ENCODE data around the gene EMX2. TPM values are rescaled to one million over a fixed set of nuclear protein-coding genes. Genes with fewer than 3 reads are reported as not detected.

Gene EMX2
- polyA plus RNA-seq, 3 donors = not detected

DNA sequence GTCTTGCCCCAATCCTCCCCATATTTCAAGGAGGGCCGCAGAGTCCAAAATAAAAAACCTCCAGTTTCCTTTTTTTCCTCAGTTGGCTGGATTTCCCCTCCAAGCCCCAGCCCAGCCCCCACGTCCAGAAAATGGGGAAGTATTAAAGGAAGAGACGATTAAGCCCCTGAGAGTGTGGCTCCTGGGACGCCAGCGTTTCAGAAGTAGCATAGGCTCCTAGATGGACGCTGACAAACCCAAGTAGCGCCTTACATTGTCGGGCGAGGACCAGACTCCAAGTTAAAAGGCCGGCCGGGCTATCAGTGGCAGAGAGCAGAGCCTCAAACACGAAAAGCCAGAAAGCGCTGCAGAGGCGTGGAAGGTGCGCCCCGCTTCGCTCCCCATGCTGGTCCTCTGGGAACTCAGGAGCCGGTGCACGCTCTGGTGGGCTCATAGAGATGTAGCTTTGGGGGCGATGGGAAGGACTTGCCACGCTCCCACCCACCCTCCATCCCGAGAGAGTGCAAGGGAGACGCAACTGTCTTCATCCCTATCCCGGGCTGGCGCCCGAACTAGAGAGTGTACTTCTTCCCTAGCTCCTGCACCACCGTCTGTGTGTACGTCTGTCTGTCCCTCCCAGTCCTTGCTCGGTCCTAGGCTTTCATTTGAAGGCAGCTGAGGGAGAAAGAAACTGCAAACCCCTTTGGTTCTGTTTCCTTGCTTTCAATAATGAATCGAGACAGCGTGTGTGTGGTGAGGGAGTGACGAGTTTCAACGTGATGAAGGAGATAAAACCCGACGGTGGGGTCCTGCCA lies 6.3 kb upstream of the EMX2 start:
- Histone ChIP-seq H3K79me2 (ENCODE audit: insufficient read depth, low read length) (no peaks in the 10 kb centered on the region), H3K27ac (ENCODE audit: low read depth in 1 of 2, low read length in 2 of 2) (no peak overlapping the region), H3K36me3 (replicated peaks in 1 of 2; ENCODE audit: control insufficient read depth in 1 of 2, insufficient read depth in 2 of 2, low read length in 2 of 2) (no peaks in the 10 kb centered on the region), H3K9me3 (replicated peaks in 1 of 2; ENCODE audit: control insufficient read depth in 1 of 2, insufficient read depth in 1 of 2, low read length in 2 of 2) (peaks cover 0 to 67% of the 10 kb centered on the region in 2 donors), H3K4me2 (replicated peaks; ENCODE audit: extremely low read depth, low read length, poor library complexity, severe bottlenecking) (no peak overlapping the region), H3K4me3 (replicated peaks in 1 of 3; ENCODE audit: low read depth in 2 of 3, low read length in 3 of 3) (no peak overlapping the region), H2AFZ (ENCODE audit: insufficient read depth, low read depth, low read length, poor library complexity, severe bottlenecking) (no peak overlapping the region), H3K4me1 (ENCODE audit: control insufficient read depth in 1 of 2, insufficient read depth in 2 of 2, low read length in 2 of 2) (peaks cover 10 to 14% of the 10 kb centered on the region in 2 donors), H4K20me1 (ENCODE audit: insufficient read depth, low read length) (no peaks in the 10 kb centered on the region), H3K27me3 (ENCODE audit: control insufficient read depth in 2 of 2, insufficient read depth in 2 of 2, low read length in 2 of 2) (peaks cover 92 to 99% of the 10 kb centered on the region in 2 donors), H3K9ac (ENCODE audit: insufficient read depth, low read length, poor library complexity, severe bottlenecking) (no peak overlapping the region)
- peaks cover 0 to 20% (median 6%) of the 10 kb centered on the region in 7 donors for H3K9me3 Mint-ChIP-seq
- TF ChIP-seq, protein P1, sequence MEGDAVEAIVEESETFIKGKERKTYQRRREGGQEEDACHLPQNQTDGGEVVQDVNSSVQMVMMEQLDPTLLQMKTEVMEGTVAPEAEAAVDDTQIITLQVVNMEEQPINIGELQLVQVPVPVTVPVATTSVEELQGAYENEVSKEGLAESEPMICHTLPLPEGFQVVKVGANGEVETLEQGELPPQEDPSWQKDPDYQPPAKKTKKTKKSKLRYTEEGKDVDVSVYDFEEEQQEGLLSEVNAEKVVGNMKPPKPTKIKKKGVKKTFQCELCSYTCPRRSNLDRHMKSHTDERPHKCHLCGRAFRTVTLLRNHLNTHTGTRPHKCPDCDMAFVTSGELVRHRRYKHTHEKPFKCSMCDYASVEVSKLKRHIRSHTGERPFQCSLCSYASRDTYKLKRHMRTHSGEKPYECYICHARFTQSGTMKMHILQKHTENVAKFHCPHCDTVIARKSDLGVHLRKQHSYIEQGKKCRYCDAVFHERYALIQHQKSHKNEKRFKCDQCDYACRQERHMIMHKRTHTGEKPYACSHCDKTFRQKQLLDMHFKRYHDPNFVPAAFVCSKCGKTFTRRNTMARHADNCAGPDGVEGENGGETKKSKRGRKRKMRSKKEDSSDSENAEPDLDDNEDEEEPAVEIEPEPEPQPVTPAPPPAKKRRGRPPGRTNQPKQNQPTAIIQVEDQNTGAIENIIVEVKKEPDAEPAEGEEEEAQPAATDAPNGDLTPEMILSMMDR (IDR thresholded peaks at IDR 0.05) = no peak
- H3K4me3 Mint-ChIP-seq = peak overlapping the region in 1 of 2 donors; percentile 87
- intact Hi-C loops (cut with micrococcal nuclease) = no loop called here
- no peak overlapping the region for H3K27ac Mint-ChIP-seq
- DNase-seq = no peak
- no peaks in the 10 kb centered on the region for H3K36me3 Mint-ChIP-seq
- H3K4me1 Mint-ChIP-seq = peaks cover 20% of the 10 kb centered on the region
- peaks cover 96 to 99% (median 98%) of the 10 kb centered on the region in 3 donors for H3K27me3 Mint-ChIP-seq (ENCODE audit: low read depth in 3 of 3)
- 3% methylated on average over 20 of the region's 35 CpGs for WGBS (ENCODE audit: insufficient coverage)

DNA sequence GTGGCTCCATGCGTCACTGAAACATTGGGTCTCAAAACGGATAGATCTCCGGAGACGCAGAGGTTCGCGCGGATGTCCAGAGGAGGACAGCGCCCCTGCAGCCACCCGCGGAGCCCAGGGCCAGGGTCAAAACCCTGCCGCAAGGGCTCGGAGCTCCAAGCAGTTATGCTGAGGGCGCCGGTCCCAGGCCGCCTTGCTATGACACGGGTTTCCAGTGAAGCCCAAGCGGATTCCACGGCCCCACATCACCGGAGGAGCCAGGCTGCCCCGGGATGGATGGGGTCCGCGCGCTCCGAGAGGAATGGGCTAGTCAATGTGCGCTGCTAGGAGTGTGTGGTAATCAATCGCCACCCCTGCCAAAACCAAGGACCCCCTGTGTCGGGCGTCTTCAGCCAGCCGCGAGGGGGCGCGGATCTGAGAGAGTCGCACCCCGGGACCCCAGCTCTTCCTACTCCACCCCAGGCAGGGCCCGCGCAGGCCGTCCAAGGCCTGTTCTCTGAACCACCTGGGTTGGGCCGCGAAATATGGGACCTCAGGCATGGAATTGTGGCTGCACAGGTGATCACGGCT lies 5.6 kb upstream of the EMX2 start:
- Mint-ChIP-seq H3K27ac (no peak overlapping the region), H3K9me3 (peaks cover 0 to 18% (median 6%) of the 10 kb centered on the region in 7 donors), H3K27me3 (ENCODE audit: low read depth in 3 of 3) (peaks cover 95 to 99% (median 98%) of the 10 kb centered on the region in 3 donors), H3K36me3 (peaks cover 0 to 2% of the 10 kb centered on the region in 2 donors), H3K4me1 (peaks cover 23% of the 10 kb centered on the region), H3K4me3 (peak overlapping the region in 1 of 2 donors; percentile 87)
- Histone ChIP-seq H3K79me2 (ENCODE audit: insufficient read depth, low read length) (no peaks in the 10 kb centered on the region), H3K4me2 (replicated peaks; ENCODE audit: extremely low read depth, low read length, poor library complexity, severe bottlenecking) (no peak overlapping the region), H4K20me1 (ENCODE audit: insufficient read depth, low read length) (no peaks in the 10 kb centered on the region), H3K9me3 (replicated peaks in 1 of 2; ENCODE audit: control insufficient read depth in 1 of 2, insufficient read depth in 1 of 2, low read length in 2 of 2) (peaks cover 0 to 64% of the 10 kb centered on the region in 2 donors), H2AFZ (ENCODE audit: insufficient read depth, low read depth, low read length, poor library complexity, severe bottlenecking) (no peak overlapping the region), H3K9ac (ENCODE audit: insufficient read depth, low read length, poor library complexity, severe bottlenecking) (no peak overlapping the region), H3K4me1 (ENCODE audit: control insufficient read depth in 1 of 2, insufficient read depth in 2 of 2, low read length in 2 of 2) (peaks cover 10 to 14% of the 10 kb centered on the region in 2 donors), H3K27me3 (ENCODE audit: control insufficient read depth in 2 of 2, insufficient read depth in 2 of 2, low read length in 2 of 2) (peaks cover 90 to 99% of the 10 kb centered on the region in 2 donors), H3K27ac (ENCODE audit: low read depth in 1 of 2, low read length in 2 of 2) (no peak overlapping the region), H3K36me3 (replicated peaks in 1 of 2; ENCODE audit: control insufficient read depth in 1 of 2, insufficient read depth in 2 of 2, low read length in 2 of 2) (no peaks in the 10 kb centered on the region), H3K4me3 (replicated peaks in 1 of 3; ENCODE audit: low read depth in 2 of 3, low read length in 3 of 3) (no peak overlapping the region)
- TF ChIP-seq, protein P1 (IDR thresholded peaks at IDR 0.05) = no peak
- intact Hi-C loops (cut with micrococcal nuclease) = no loop called here
- WGBS (ENCODE audit: insufficient coverage) = 5% methylated on average over 39 of the region's 40 CpGs
- DNase-seq = no peak

All from CD14-positive monocyte (primary cell).